ENCODE results near the gene SLC12A1. TPM values are rescaled to one million over a fixed set of nuclear protein-coding genes. Genes with fewer than 3 reads are reported as not detected.
A peak's percentile ranks its signal among the peaks of the same experiment; 100 is the strongest.

SLC12A1 gene
- not detected for total RNA-seq

GRCh38 chr15:48205981-48206380 is at the start of gene SLC12A1:
Gene SLC12A1, plus strand, starts transcription at chr15:48206302. Its CDS starts 1,418 bp downstream, at chr15:48207720.
- no peak for TF ChIP-seq CTCF (IDR thresholded peaks at IDR 0.05)
- DNase-seq (ENCODE audit: low spot score) (no peak), ATAC-seq (ENCODE audit: low FRiP score) (no peak)

GRCh38 chr15:48168616-48169015 is 37.5 kb upstream of the SLC12A1 start:
- DNase-seq (ENCODE audit: low spot score) = no peak
- no peak for ATAC-seq (ENCODE audit: low FRiP score)
- no peak for TF ChIP-seq CTCF (IDR thresholded peaks at IDR 0.05)

- DNase-seq (ENCODE audit: low spot score) (no peak), ATAC-seq (ENCODE audit: low FRiP score) (no peak)
- TF ChIP-seq CTCF (IDR thresholded peaks at IDR 0.05) = no peak
Measured at GRCh38 chr15:48170981-48171380, 35.1 kb upstream of the SLC12A1 start.

GRCh38 chr15:48175126-48175525 is 31.0 kb upstream of the SLC12A1 start:
- ATAC-seq (ENCODE audit: low FRiP score) = no peak
- no peak for DNase-seq (ENCODE audit: low spot score)
- no peak for TF ChIP-seq CTCF (IDR thresholded peaks at IDR 0.05)

- DNase-seq (ENCODE audit: low spot score) (no peak), ATAC-seq (ENCODE audit: low FRiP score) (no peak)
- no peak for TF ChIP-seq CTCF (IDR thresholded peaks at IDR 0.05)
Measured at GRCh38 chr15:48176112-48176511, 30.0 kb upstream of the SLC12A1 start.

- DNase-seq (ENCODE audit: low spot score) (no peak), ATAC-seq (ENCODE audit: low FRiP score) (no peak)
- no peak for TF ChIP-seq CTCF (IDR thresholded peaks at IDR 0.05)
Measured at GRCh38 chr15:48176957-48177356, 29.1 kb upstream of the SLC12A1 start.

- peak; percentile 79 for ATAC-seq (ENCODE audit: low FRiP score)
- no peak for DNase-seq (ENCODE audit: low spot score)
- no peak for TF ChIP-seq CTCF (IDR thresholded peaks at IDR 0.05)
Measured at GRCh38 chr15:48177383-48177765, 28.7 kb upstream of the SLC12A1 start.

Data from omental fat pad (tissue), 4 donors.